Endothelial cell of hepatic sinusoid (primary cell): Measurements from ENCODE around the gene PCGF3.
"Not testable (repeated sequence)": the region's sequence is repeated elsewhere in the genome, so short reads cannot be mapped to it uniquely, and the experiment has no call there.

Source experiments
- in situ Hi-C: cut with HindIII; loops from 2 replicates; pipeline ENCODE4 v1.10.0; 2017; ENCODE audit warnings: low sequenced_read_pairs

The PCGF3 gene

DNA sequence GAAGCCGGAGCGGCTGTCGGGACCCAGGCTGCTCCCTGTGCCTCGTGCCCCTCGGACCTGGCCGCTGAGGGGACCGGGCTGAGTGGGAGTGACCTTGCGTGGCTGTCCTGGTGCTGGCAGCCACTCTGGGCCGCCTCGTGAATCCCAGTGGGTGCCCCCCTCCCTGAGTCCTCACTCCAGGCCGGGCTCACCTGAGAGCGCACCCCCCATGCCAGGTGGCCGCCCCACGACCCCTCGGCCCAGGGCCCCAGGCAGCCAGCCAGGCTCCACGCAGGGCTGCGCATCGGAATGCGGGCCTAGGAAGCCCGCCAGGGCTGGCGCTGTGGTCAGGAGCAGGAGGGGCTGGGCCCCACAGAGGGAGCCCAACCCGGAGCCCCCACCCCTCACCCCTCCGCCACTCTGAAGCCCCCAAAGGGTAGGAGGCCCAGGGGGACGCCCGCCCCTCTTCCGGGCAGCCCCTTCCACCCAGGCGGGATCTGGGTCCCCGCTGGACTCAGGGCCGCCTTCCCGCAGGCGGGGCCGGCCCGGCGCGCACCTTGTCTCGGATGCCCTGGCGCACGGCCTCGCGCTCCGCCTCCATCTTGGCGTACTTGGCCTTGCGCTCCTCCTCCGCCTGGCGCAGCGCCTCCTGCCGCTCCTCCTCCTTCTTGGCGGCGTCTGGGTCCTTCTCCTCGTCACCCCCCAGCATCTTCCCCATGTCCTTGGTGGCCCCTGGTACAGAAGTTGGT is 86.4 kb downstream of the PCGF3 start:
- in situ Hi-C loops: no loop called here

DNA sequence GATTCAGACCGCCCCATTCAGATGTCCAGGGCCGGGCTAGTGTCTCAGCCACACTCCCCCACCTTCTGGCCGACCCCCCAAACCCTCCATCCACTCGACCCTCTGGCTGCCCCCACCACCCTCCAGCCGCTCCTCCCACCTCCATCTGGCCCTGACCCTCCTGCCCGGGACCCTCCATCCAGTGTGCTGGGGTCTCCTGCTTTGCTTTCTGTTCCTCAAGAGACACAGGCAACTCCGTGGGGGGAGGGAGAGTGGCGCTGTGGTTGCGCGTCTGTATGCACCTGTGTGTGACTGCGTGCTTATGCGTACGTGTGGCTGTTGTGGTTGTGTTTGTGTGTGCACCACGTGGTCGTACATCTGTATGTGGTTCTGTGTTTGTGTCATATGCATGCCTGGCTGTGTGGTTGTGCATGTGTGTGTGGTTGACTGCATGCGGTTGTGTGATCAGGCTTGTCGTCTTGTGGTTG is 87.0 kb downstream of the PCGF3 start:
- in situ Hi-C loops: no loop called here

DNA sequence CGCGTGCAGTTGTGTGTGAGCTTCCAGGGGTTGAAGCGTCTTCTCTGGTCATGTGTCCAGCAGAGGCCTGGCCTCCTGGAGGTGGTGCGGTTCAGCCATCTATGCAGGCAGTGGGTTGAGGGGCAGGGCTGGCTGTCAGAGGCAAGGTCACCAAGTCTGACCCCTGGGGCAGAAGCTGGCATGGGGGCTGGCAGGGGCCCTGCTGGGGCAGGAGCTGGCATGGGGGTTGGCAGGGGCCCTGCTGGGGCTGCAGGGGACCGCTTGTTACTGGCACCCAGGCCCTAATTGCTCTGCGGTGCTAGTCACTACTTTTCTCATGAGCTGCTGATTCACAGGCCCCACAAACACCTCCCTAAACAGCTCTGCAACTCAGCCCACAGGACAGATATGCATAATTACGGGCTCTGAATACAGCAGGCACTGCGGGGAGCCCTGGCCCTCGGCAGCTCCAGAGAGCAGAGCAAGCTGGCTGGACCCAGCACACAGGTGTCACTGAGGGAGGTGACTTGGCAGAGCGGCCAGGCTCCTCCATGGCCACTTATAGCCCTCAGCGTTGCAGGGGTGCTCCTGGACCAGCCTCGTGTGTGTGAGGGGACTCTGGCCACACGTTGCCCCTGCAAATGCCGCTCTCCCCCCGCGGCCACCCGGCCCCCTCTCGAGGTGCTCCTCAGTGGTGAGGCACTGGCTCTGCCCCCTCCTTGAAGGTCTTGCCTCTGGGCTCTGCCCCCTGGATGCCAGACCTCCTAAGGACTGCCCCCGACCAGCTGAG is 87.6 kb downstream of the PCGF3 start:
- in situ Hi-C loops: no loop called here

DNA sequence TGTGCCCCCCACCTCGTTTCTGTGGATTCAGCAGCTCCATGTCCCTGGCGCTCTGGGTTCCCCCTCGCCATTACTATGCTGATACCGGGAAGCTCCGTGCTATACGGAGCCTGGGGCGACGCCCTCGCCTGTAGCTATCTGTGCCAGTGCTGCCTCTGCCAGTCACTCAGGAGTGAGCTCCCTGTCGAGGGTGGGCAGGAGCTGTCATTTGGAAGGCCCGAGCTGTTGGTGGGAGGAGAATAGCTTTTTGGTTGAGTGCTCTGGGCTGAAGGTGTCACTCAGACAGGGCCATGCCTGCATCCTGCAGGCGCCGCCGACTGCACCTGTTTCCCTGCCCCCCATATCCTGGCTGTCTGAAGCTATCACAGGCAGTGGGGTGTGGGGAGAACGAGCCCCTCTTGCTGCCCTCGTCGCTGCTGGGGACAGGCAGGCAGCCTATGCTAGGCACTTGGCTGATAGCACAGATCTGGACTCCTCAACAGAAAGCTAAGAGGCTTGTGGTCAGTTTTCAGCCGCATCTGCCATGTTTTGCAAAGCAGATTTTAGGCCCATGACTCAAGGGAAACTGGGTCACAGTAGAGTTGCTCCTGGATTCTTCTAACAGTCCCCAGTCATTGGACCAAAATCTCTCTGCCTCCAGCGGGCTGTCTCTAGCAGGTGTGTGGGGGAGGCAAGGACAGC is 88.4 kb downstream of the PCGF3 start:
- in situ Hi-C loops: no loop called here

DNA sequence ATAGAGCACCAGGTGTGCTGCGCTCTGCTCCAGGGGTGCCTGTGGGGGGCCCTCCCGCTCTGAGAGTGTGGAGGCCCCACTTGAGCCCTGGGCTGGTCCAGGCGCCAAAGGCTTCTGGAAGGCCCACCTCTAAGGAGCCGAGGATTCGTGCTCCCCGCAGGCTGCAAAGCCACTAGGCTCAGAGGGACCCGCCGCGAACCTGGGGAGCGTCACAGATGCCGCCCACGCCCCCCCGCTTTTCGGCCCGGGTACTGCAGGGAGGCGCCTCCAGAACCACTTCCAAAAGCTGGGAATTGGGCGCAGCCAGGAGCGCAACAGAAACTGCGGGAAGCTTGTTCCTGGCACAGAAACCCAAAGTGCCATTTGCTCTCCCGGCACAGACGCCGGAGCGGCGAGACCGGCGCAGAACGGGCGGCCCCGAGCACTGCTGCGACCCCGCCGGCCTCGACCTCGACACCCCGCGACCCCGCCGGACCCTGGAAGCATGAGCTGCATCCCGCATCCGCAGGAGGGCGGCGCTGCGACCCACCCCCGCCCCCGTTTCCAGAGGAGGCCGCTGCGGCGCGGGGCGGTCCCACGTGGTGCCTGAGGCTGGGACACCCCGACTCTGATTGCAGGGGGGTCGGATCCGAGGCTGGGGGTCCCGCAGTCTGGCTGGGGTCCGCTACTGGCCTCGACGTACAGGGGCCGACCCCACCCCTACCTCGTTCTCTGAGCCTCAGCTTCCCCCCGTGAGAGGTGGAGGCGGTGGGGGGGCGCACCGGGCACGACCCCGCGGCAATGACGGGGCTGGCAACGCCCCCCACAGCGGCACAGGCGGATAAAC is 89.5 kb downstream of the PCGF3 start:
- in situ Hi-C loops: loop anchor here (5.0 kb wide), 1 partner anchor 52 kb away; no protein-coding TSS in a partner anchor

DNA sequence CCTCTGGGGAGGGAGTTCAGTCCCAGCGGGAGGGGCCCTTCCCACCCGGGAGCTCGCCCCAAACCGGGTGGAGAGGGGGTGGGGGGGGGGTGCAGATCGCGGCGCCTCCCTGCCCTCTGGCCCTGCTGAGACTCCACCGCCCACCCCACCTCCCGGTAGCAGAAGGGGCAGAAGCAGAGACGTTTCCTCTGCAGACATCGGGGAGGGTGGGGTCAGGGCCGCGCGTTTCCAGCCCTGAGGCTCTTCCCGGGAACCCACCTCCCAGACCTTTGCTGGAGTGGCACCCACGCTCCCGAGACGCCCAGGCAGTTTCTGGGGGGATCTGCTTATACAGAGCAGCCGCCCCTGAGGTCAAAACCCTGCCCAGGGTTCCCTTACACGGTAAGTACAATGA is 90.1 kb downstream of the PCGF3 start:
- in situ Hi-C loops: loop anchor here (5.0 kb wide), 1 partner anchor 52 kb away; no protein-coding TSS in a partner anchor

DNA sequence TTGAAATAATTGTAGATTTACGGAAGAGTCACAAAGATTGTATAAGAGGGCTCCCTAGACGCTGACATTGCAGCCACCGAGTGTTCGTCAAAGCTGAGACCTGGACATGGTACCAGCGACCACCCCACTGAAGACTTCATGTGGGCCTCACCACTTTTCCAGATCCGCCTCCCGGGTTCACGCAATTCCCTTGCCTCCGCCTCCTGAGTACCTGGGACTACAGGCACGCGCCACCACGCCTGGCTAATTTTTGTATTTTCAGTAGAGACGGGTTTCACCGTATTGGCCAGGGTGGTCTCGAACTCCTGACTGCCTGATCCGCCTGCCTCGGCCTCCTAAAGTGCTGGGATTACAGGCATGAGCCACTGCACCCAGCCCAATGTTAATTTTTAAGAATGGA is 90.6 kb downstream of the PCGF3 start:
- in situ Hi-C loops: loop anchor here (5.0 kb wide), 1 partner anchor 51 kb away; no protein-coding TSS in a partner anchor

DNA sequence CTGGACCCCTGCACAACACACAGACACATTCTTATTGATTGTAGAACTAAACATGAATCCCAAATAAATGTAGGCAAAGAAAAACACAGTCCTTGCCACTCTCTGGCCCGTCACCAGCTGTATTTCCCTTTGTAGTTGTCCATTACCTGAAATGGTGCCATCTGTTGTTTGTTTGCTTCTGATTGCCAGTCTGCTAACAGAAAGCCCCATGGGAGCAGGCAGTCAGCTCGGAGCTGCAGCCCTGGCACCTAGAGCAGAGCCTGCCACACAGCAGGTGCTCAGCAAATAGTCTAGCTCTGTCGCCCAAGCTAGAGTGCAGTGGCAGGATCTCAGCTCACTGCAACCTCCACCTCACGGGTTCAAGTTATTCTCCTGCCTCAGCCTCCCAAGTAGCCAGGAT is 91.4 kb downstream of the PCGF3 start:
- in situ Hi-C loops: loop anchor here (5.0 kb wide), 1 partner anchor 50 kb away; no protein-coding TSS in a partner anchor

DNA sequence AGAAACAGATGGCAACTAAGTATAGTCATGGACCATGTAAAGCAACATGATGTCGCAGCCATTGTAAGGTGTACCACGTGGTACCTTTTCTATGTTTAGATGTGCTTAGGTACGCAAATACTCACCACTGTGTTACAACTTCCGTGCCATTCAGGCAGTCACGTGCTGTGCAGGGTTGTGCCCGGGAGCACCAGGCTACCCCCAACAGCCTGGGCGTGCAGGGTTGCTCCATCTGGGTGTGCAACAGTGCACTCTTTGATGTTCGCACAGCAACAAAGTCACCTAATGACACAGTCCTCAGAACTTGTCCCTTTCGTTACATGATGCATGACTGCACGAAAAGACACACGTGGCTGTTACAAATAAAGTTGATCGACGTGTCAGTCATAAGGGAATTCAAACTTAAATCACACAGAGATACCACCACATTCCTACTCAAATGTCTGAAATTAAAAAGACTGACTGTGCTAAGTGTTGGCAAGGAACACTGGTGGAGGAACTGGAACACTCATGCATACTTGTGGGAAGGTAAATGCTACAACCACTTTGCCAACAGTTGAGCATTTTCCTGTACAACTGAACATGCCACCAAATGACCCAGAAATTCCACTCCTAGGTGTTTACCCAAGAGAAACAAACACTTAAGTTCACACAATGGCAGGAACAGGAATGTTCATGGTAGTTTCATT is 95.9 kb downstream of the PCGF3 start:
- in situ Hi-C loops: no loop called here

DNA sequence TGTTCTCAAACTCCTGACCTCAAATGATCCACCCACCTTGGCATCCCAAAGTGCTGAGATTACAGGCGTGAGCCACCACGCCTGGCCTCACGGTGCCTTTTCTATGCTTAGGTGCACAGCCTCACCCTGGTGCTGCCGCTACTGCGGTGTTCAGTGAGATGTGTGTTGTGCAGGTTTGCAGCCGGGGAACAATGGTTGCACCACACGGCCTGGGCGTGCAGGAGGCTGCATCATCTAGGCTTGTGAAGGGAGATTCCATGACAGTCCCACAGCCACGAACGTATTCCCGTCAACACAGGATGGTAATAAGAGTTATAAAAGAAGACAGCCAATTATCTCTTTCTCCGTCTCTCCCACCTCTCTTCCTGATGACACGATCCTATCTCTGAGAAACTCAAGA is 98.3 kb downstream of the PCGF3 start:
- in situ Hi-C loops: no loop called here

DNA sequence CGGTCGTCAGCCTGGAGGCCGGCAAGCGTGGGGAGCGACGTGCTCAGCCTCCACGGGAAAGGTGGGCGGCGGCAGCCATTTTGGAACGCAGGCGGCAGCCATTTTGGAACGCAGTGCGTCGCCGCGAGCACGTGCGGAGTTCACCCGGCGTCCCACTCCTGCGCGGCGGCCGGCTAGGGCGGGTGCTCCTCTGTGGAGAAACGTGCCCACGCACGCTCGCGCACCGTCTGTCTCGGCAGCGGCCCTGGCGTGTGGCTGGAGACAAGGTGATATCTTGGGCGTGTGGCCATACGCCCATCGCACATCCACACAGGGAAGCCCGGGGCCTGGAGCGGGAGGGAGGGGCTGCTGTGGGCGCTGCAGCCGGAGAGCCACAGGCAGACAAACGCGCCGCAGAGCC is 99.2 kb downstream of the PCGF3 start:
- in situ Hi-C loops: no loop called here

DNA sequence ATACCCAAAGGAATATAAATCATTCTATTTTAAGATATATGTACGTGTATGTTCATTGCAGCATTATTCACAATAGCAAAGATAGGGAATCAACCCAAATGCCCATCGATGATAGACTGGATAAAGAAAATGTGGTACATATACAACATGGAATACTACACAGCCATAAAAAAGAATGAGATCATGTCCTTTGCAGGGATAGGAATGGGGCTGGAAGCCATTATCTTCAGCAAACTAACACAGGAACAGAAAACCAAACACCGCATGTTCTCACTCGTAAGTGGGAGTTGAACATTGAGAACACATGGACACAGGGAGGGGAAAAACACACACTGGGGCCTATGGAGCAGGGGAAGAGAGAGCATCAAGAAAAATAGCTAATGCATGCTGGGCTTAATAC is 101.3 kb downstream of the PCGF3 start:
- in situ Hi-C loops: not testable (repeated sequence)

DNA sequence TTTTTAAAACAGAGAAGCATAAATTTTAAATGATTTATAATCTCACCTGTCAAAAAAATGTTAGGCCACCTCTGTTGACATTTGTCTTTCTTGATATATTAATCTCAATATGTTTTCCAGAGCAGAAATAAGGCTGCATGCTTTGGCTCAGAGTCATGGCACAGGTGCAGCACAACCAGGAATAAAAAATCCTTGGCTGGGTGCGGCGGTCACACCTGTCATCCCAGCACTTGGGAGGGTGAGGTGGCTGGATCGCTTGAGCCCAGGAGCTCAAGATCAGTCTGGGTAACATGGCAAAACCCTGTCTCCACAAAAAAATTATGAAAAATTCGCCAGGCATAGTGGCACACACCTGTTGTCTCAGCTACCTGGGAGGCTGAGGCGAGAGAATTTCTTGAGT is 102.2 kb downstream of the PCGF3 start:
- in situ Hi-C loops: no loop called here

DNA sequence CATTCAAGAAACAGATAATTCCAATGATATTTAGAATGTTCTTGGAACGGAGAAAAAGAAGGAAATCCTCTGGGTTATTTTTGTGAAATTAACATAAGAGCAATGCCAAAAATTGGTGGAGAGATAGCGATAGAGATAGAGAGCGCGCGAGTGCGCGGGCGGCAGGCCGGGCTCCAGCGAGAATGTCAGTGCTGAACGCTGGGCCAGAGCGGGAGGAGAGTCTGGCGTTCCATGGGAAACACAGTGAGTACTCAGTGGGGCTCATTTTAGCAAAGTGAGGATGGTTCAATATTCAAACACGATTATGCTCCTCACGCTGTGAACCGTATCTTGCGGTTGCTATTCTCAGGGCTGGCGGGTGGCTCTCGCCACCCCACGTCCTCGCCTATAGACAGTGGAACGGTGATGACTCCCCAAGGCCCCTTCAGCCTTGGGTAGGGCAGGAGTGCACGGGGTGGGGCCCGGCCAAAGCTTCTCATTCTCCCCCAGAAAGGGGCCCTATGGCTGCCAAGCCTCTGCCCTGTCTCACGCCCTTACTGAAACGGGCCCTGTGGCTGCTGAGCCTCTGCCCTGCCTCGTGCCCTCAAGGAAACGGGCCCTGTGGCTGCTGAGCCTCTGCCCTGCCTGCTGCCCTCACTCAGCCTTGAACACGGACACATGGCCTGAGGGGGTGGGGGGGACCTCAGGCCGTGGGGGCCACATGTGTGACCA is 103.4 kb downstream of the PCGF3 start:
- in situ Hi-C loops: no loop called here

DNA sequence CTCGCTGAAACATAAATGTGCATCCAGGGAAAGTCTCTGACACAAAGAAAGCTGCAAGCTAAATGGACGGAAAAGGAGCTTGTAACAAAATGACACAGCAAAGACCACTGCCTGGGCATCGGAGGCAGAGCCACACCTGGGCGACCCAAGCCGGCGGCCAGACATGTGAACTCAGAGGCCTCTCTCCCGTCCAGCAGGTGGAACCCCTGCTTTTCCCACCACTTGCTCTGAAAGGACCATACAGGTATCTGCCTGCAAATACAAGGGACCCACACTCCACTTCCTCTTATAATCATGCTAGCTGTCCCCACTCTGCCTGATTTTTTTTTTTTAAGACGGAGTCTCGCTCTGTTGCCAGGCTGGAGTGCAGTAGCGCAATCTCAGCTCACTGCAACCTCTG is 108.3 kb downstream of the PCGF3 start:
- in situ Hi-C loops: no loop called here

DNA sequence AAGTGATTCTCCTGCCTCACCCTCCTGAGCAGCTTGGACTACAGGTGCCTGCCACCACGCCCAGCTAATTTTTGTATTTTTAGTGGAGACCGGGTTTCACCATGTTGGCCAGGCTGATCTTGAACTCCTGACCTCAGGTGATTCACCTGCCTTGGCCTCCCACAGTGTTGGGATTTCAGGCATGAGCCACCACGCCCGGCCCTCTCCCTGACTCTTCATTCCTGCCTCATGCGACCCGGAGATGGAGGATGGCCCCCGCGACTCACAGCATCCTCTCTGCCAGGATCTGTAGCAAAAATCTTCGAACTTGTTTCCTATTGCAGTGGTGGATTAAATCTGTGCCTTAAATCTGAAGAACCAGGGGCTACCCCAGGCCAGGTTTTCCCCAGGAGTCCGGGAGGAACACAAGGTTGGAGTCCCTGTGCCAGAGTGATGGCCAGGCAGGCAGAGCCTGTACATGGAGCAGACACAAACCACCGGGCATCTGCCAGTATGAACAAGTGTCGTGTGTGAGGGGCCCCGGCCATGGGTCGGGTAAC is 108.7 kb downstream of the PCGF3 start:
- in situ Hi-C loops: no loop called here

DNA sequence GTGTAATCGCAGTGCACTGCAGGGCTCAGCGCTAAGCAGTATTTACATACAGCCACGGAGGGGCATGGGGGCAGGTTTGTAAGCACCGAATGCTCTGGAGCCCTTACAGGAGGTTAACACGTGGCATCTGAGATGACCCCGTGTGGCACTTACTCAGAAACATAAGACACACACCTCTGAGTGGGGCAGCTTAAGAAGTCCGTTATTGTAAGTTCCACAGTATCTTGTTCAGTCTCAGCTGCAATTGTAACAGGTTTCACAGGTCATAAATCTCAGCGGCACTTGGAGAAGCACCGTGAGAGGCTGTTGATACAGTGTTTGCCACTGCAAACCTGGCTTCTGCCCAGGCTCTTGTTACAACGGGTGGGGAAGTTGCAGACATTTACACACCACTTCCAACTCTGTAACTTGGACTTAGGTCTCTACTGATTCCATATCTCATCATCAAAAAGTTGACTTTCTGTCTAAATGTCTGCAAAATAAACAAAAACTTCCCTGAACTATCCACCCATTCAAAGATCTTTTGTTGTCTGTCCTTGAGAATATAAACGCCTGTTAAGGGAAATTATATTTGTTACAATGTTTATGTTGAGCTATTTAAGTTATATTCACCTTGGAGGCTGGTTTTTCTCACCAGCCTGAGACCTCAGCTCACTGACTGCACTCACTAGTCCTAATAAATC is 110.0 kb downstream of the PCGF3 start:
- in situ Hi-C loops: no loop called here

DNA sequence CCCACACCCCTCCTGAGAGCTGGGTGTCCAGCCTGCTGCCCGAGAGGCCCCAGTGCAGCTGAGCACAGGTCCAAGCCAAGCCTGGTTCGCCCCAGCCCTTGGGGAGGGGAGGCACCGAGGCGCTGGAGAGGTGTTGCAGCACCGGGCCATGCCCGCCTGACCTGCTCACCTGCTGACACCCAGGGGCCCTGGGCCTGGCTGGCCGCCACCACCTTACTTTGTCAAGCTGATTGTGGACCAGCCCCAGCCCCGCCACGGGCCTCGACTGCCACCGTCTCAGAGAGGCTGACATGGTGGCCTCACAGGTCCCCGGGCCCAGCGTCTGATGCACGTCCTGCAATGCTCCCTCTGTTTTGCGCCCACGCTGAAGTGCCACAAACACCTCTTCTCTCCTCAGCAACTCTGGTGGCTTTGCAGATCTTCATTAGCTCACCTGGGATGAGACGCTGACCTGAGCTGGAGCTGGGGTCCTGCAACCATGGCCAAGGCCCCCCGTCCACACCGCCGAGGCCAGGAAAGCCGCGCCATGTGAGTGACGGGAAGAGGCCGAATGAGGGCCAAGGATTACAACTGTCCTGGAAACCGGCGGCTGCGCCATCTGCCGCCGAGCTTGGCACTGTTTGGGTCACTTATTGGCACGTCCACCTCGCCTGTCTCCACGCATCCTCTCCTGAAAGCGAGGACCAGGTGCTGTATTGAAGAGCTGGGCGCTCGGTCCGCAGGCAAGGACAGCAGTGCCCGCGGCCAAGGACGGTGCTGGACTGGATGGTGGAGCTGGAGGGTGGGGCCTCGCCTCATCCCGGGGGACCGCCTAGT is 112.7 kb downstream of the PCGF3 start:
- in situ Hi-C loops: no loop called here
